Stimulated activated CD8-positive, alpha-beta memory T cell treated with anti-CD3 and anti-CD28 coated beads, Interleukin-4, amount 100 ng/mL, for 48 hours (primary cell): ENCODE results near the gene CPSF6.
A peak's percentile ranks its signal among the peaks of the same experiment; 100 is the strongest.
"Not testable (repeated sequence)": the region's sequence is repeated elsewhere in the genome, so short reads cannot be mapped to it uniquely, and the experiment has no call there.

Experiments used
- DNase-seq: peaks from one replicate; pipeline ENCODE4 v3.0.0-alpha.2; 2020

The CPSF6 gene

GRCh38 chr12:69262264-69262974, 23.1 kb downstream of the CPSF6 start:
- no peak for DNase-seq

- DNase-seq: no peak
Observed at GRCh38 chr12:69265205-69265604, 25.8 kb downstream of the CPSF6 start.

- DNase-seq: not testable (repeated sequence)
Observed at GRCh38 chr12:69265633-69266032, 26.3 kb downstream of the CPSF6 start.

GRCh38 chr12:69266036-69266635, 26.8 kb downstream of the CPSF6 start:
- no peak for DNase-seq

- no peak for DNase-seq
Observed at GRCh38 chr12:69269736-69270135, 30.4 kb downstream of the CPSF6 start.

- DNase-seq: no peak
Observed at GRCh38 chr12:69272511-69272910, 33.1 kb downstream of the CPSF6 start.

GRCh38 chr12:69274861-69275260, 35.5 kb downstream of the CPSF6 start:
- no peak for DNase-seq

GRCh38 chr12:69275471-69275891, 36.1 kb downstream of the CPSF6 start:
- DNase-seq: no peak

GRCh38 chr12:69278814-69279782, 39.7 kb downstream of the CPSF6 start:
- DNase-seq: no peak

GRCh38 chr12:69284131-69284530, 44.8 kb downstream of the CPSF6 start:
- peak; percentile 54 for DNase-seq

GRCh38 chr12:69287556-69287955, 48.2 kb downstream of the CPSF6 start:
- DNase-seq: no peak

GRCh38 chr12:69290545-69291277, 51.3 kb downstream of the CPSF6 start:
- DNase-seq: peak; percentile 87

- DNase-seq: no peak
Observed at GRCh38 chr12:69291278-69291593, 51.9 kb downstream of the CPSF6 start.

- no peak for DNase-seq
Observed at GRCh38 chr12:69298133-69298532, 58.8 kb downstream of the CPSF6 start.

- no peak for DNase-seq
Observed at GRCh38 chr12:69298947-69299346, 59.6 kb downstream of the CPSF6 start.

GRCh38 chr12:69304284-69304683, 64.9 kb downstream of the CPSF6 start:
- no peak for DNase-seq

GRCh38 chr12:69309461-69309860, 70.1 kb downstream of the CPSF6 start:
- DNase-seq: no peak

GRCh38 chr12:69313209-69313608, 73.8 kb downstream of the CPSF6 start:
- DNase-seq: no peak

- DNase-seq: not testable (repeated sequence)
Observed at GRCh38 chr12:69316784-69317183, 77.4 kb downstream of the CPSF6 start.

GRCh38 chr12:69317233-69317632, 77.9 kb downstream of the CPSF6 start:
- not testable (repeated sequence) for DNase-seq

- no peak for DNase-seq
Observed at GRCh38 chr12:69318225-69318624, 78.9 kb downstream of the CPSF6 start.

- DNase-seq: no peak
Observed at GRCh38 chr12:69321351-69321750, 82.0 kb downstream of the CPSF6 start.
